IMR-90 (cell line): Measurements from ENCODE around the gene UXS1. TPM values are rescaled to one million over a fixed set of nuclear protein-coding genes. Genes with fewer than 3 reads are reported as not detected.
A peak's percentile ranks its signal among the peaks of the same experiment; 100 is the strongest.

ENCODE experiments used
- ATAC-seq: fragments of 200-7000 bp; cut with Tn5 transposase; 2 replicates; pipeline ENCODE4 v1.9.1; 2020; ENCODE audit warnings: low read depth, mild to moderate bottlenecking, moderate library complexity
- BruUV-seq: library from RNA; stranded (reverse); fragments of 400-500 nt; replicated peaks from 2 replicates; lab custom pipeline; 2021; lab: Mats Ljungman, UMichigan
- CTCF ChIA-PET: fragments of 300-600 bp; formaldehyde crosslinking; extraction: SDS; loops from one replicate; lab custom pipeline; 2021; ENCODE audit warnings: antibody characterized with exemption; lab: Yijun Ruan, JAX
- POLR2A ChIA-PET: fragments of 300-600 bp; sonication (Branson Sonifier 250); formaldehyde crosslinking; loops from one replicate; lab custom pipeline; 2022; ENCODE audit warnings: antibody characterized with exemption; ENCODE audit not compliant: unreplicated experiment; lab: Charles Lee
- DNase-seq: peaks from one replicate; pipeline ENCODE4 v3.0.0; 2013
- H2AFZ ChIP-seq: replicated peaks from 2 replicates; pipeline ENCODE3; 2013; ENCODE audit warnings: low read length, mild to moderate bottlenecking; ENCODE audit not compliant: poor library complexity
- H2AK5ac ChIP-seq: 2 replicates; pipeline ENCODE4 v1.6.1; 2013; ENCODE audit warnings: low read depth, low read length, inconsistent platforms
- H2AK9ac ChIP-seq: replicated peaks from 2 replicates; pipeline ENCODE3; 2013; ENCODE audit warnings: mild to moderate bottlenecking, low read depth, low read length, moderate library complexity; ENCODE audit not compliant: poor library complexity
- H2BK120ac ChIP-seq: 2 replicates; pipeline ENCODE4 v1.6.1; 2013; ENCODE audit warnings: low read depth, low read length, inconsistent platforms
- H2BK15ac ChIP-seq: 3 replicates; pipeline ENCODE4 v1.6.1; 2013; ENCODE audit warnings: low read depth, low read length, inconsistent platforms
- H2BK20ac ChIP-seq: 2 replicates; pipeline ENCODE4 v1.6.1; 2013; ENCODE audit warnings: low read depth, mild to moderate bottlenecking, inconsistent platforms, low read length, moderate library complexity
- H2BK5ac ChIP-seq: 2 replicates; pipeline ENCODE4 v1.6.1; 2013; ENCODE audit warnings: mild to moderate bottlenecking, low read depth, low read length, inconsistent platforms; ENCODE audit not compliant: poor library complexity, severe bottlenecking
- H3K14ac ChIP-seq: replicated peaks from 2 replicates; pipeline ENCODE4 v1.6.1; 2013; ENCODE audit warnings: low read depth, low read length, inconsistent platforms
- H3K18ac ChIP-seq: 2 replicates; pipeline ENCODE4 v1.6.1; 2013; ENCODE audit warnings: low read depth, low read length, control low read depth
- H3K23ac ChIP-seq: 2 replicates; pipeline ENCODE4 v1.6.1; 2013; ENCODE audit warnings: low read depth, low read length, inconsistent platforms
- H3K27ac ChIP-seq: 2 replicates; pipeline ENCODE4 v1.5.1; 2013; ENCODE audit warnings: mild to moderate bottlenecking, control low read depth, low read length; ENCODE audit not compliant: insufficient read depth
- H3K27me3 ChIP-seq: 2 replicates; pipeline ENCODE4 v1.6.1; 2013; ENCODE audit warnings: low read length; ENCODE audit not compliant: control insufficient read depth, insufficient read depth
- H3K36me3 ChIP-seq: 2 replicates; pipeline ENCODE4 v1.6.1; 2013; ENCODE audit warnings: low read length, mixed read lengths; ENCODE audit not compliant: control insufficient read depth, insufficient read depth
- H3K4ac ChIP-seq: 2 replicates; pipeline ENCODE4 v1.6.1; 2013; ENCODE audit warnings: low read depth, low read length, inconsistent platforms
- H3K4me1 ChIP-seq: 2 replicates; pipeline ENCODE4 v1.6.1; 2013; ENCODE audit warnings: low read length, mixed read lengths; ENCODE audit not compliant: control insufficient read depth, insufficient read depth
- H3K4me2 ChIP-seq: 2 replicates; pipeline ENCODE4 v1.6.1; 2013; ENCODE audit warnings: low read depth, mild to moderate bottlenecking, control low read depth, low read length, moderate library complexity
- H3K4me3 ChIP-seq: 2 replicates; pipeline ENCODE4 v1.5.1; 2013; ENCODE audit warnings: low read depth, mild to moderate bottlenecking, control low read depth, low read length, moderate library complexity; ENCODE audit not compliant: insufficient read depth
- H3K56ac ChIP-seq: 2 replicates; pipeline ENCODE4 v1.6.1; 2013; ENCODE audit warnings: low read length, inconsistent platforms; ENCODE audit not compliant: insufficient read depth; ENCODE audit errors: extremely low read depth
- H3K79me1 ChIP-seq, 2 experiments: 2 replicates each; pipeline ENCODE4 v1.6.1; 2013; ENCODE audit warnings: low read length in 2 of 2, inconsistent platforms in 1 of 2, low read depth in 1 of 2
- H3K9ac ChIP-seq: 2 replicates; pipeline ENCODE4 v1.6.1; 2013; ENCODE audit warnings: low read depth, low read length, control low read depth
- H3K9me1 ChIP-seq: 2 replicates; pipeline ENCODE4 v1.6.1; 2013; ENCODE audit warnings: low read length, inconsistent platforms; ENCODE audit not compliant: insufficient read depth
- H3K9me3 ChIP-seq: 2 replicates; pipeline ENCODE4 v1.6.1; 2013; ENCODE audit warnings: low read length; ENCODE audit not compliant: control insufficient read depth, insufficient read depth
- H4K20me1 ChIP-seq: 2 replicates; pipeline ENCODE4 v1.6.1; 2013; ENCODE audit warnings: low read length, inconsistent platforms; ENCODE audit not compliant: insufficient read depth
- H4K5ac ChIP-seq: 2 replicates; pipeline ENCODE4 v1.6.1; 2013; ENCODE audit warnings: mild to moderate bottlenecking, low read depth, low read length, control low read depth
- H4K8ac ChIP-seq, 2 experiments: 2 replicates each; pipeline ENCODE4 v1.6.1; 2013; ENCODE audit warnings: low read depth in 2 of 2, low read length in 2 of 2, control low read depth in 1 of 2, inconsistent platforms in 1 of 2
- H4K91ac ChIP-seq: 2 replicates; pipeline ENCODE4 v1.6.1; 2013; ENCODE audit warnings: low read depth, low read length, inconsistent platforms; ENCODE audit not compliant: insufficient read depth
- MXI1 ChIP-seq: IDR thresholded peaks from 2 replicates; pipeline ENCODE4 v1.6.1; 2012; ENCODE audit warnings: low read depth, mild to moderate bottlenecking, low read length, moderate library complexity, borderline replicate concordance
- RAD21 ChIP-seq: IDR thresholded peaks from 2 replicates; pipeline ENCODE4 v1.6.1; 2012; ENCODE audit warnings: low read length, improper control_type of control experiment
- SMC3 ChIP-seq: fragments of 150-350 bp; IDR thresholded peaks from 2 replicates; pipeline ENCODE4 v1.6.1; 2016; ENCODE audit warnings: low read depth, mild to moderate bottlenecking, antibody characterized with exemption, low read length, moderate library complexity
- WGBS, 2 experiments: methylation state at CpG; one replicate each; pipeline versions ENCODE4 v1.1.5 to v1.1.7; 2013; ENCODE audit warnings: missing lambda C conversion rate in 2 of 2; ENCODE audit not compliant: insufficient read length in 1 of 2; ENCODE audit errors: extremely low coverage in 2 of 2; 5-methylcytosine and 5-hydroxymethylcytosine counted together
- dilution Hi-C: fragments of 300-500 bp; cut with HindIII; formaldehyde crosslinking; loops from one replicate; pipeline ENCODE4 v1.14.3; 2018; ENCODE audit warnings: low sequenced_read_pairs; ENCODE audit not compliant: unreplicated experiment
- in situ Hi-C: fragments of 300-500 bp; cut with MboI; formaldehyde crosslinking; loops from 3 replicates; pipeline ENCODE4 v1.14.3; 2019; ENCODE audit warnings: low sequenced_read_pairs, inconsistent platforms, mixed read lengths
- intact Hi-C: fragments of 100-400 bp; cut with micrococcal nuclease; formaldehyde crosslinking; loops from 2 replicates; pipeline ENCODE4 v1.10.0; 2022
- polyA plus RNA-seq, 3 experiments: library from polyadenylated mRNA; depleted of rRNA; stranded (reverse); fragments of >200 nt; gene quantifications; 2 replicates each; pipeline ENCODE4 v1.2.3, GENCODE V29; 2012; ENCODE audit warnings: low replicate concordance in 1 of 3
- total RNA-seq: library from RNA; depleted of rRNA; stranded (reverse); fragments of >200 nt; gene quantifications from 2 replicates; pipeline ENCODE4 v1.2.3, GENCODE V29; 2012

Gene UXS1
- total and polyA plus RNA-seq, 2 of the 4 experiments (the other 2 are of a cell fraction): 33.7 to 54.3 TPM

- H4K8ac ChIP-seq: no peak overlapping the region
- H2BK15ac ChIP-seq: no peak overlapping the region
- 100% methylated on average over 1 of the region's 4 CpGs; no CpG with 5 or more reads in 1 of the 2 experiments for WGBS, 2 experiments
- H3K27me3 ChIP-seq: no peaks in the 10 kb centered on the region
- H3K4me2 ChIP-seq: no peak overlapping the region
- no peak overlapping the region for H3K56ac ChIP-seq
- H3K79me1 ChIP-seq: peaks cover 0 to 15% of the 10 kb centered on the region in 2 experiments; a peak in 2 of 4 replicates
- in situ Hi-C loops: no loop called here
- H2BK5ac ChIP-seq: no peak overlapping the region
- no peak overlapping the region for H3K23ac ChIP-seq
- H3K9ac ChIP-seq: no peak overlapping the region
- no peak overlapping the region for H4K91ac ChIP-seq
- POLR2A ChIA-PET: no interaction called here
- peaks cover 17% of the 10 kb centered on the region for H3K9me1 ChIP-seq
- H2BK120ac ChIP-seq: no peak overlapping the region
- H3K14ac ChIP-seq: no peak overlapping the region
- DNase-seq (no peak), ATAC-seq (no peak)
- H3K9me3 ChIP-seq: no peaks in the 10 kb centered on the region
- no TSS peak for BruUV-seq
- no peak overlapping the region for H2AK9ac ChIP-seq
- H4K20me1 ChIP-seq: peaks cover 15% of the 10 kb centered on the region; the same call in 1 of the 2 replicates
- no peak overlapping the region for H2AFZ ChIP-seq
- CTCF ChIA-PET: interaction anchor here (0.6 to 1.7 kb wide), 2 partner anchors 11 to 29 kb away, joined by 4 read pairs; no protein-coding TSS in a partner anchor
- peaks cover 18% of the 10 kb centered on the region for H3K36me3 ChIP-seq
- no peak overlapping the region for H3K27ac ChIP-seq
- dilution Hi-C loops: no loop called here
- TF ChIP-seq MXI1: no peak
- TF ChIP-seq SMC3: no peak
- no peak for TF ChIP-seq RAD21
- no peak overlapping the region for H4K5ac ChIP-seq
- H2BK20ac ChIP-seq: no peak overlapping the region
- no peak overlapping the region for H3K18ac ChIP-seq
- H3K4me1 ChIP-seq: no peaks in the 10 kb centered on the region
- no peak overlapping the region for H3K4ac ChIP-seq
- intact Hi-C loops: no loop called here
- no peak overlapping the region for H3K4me3 ChIP-seq
- peak overlapping the region; percentile 2; the same call in 1 of the 2 replicates for H2AK5ac ChIP-seq
These were observed 78.4 kb downstream of the UXS1 start for GRCh38 chr2:106115665-106116064.
